ENCODE data around the gene LAMTOR3.

GRCh38 chr4:99918656-99919055 is 24.4 kb upstream of the LAMTOR3 start:
- no peak for TF ChIP-seq CTCF (IDR thresholded peaks at IDR 0.05; ENCODE audit: extremely low read depth in 1 of 2, insufficient read depth in 1 of 2, low read depth in 1 of 2, low read length in 2 of 2)
- no peak for TF ChIP-seq POLR2AphosphoS5 (IDR thresholded peaks at IDR 0.05; ENCODE audit: insufficient read depth, low read depth, low read length)
